ENCODE data around the gene TSHZ2.

DNA sequence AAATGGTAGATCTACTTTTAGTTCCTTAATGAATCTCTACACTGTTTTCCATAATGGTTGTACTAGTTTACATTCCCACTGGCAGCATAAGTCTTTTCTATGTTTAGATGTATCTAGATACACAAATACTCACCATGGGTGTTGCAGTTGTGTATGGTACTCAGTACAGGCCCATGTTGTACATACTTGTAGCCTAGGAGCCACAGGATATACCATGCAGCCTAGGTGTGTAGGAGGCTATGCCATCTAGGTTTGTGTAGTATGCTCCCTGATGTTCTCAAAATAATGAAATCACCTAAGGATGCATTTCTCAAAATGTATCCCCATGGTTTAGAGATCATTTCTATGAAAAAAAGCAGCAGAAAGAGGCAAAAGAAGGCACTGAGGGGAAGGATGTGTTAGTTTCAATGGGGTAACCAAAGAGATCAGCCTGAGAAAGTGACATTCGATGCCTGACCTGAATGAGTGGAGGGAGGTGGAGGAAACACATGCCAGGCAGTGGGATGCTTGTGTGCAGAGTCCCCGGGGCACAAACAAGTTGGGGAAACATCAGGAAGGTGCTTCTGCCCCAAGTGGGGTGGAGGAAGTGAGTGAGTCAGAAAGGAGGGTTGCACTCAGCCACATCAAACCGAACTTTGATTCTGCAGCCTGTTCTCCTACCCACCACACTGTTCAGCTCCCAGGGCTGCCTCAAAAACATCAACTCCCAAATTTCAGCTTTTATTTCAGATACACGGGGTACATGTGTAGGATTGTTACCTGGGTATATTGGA is 430.3 kb downstream of the TSHZ2 start:
- TF ChIP-seq, protein P1, sequence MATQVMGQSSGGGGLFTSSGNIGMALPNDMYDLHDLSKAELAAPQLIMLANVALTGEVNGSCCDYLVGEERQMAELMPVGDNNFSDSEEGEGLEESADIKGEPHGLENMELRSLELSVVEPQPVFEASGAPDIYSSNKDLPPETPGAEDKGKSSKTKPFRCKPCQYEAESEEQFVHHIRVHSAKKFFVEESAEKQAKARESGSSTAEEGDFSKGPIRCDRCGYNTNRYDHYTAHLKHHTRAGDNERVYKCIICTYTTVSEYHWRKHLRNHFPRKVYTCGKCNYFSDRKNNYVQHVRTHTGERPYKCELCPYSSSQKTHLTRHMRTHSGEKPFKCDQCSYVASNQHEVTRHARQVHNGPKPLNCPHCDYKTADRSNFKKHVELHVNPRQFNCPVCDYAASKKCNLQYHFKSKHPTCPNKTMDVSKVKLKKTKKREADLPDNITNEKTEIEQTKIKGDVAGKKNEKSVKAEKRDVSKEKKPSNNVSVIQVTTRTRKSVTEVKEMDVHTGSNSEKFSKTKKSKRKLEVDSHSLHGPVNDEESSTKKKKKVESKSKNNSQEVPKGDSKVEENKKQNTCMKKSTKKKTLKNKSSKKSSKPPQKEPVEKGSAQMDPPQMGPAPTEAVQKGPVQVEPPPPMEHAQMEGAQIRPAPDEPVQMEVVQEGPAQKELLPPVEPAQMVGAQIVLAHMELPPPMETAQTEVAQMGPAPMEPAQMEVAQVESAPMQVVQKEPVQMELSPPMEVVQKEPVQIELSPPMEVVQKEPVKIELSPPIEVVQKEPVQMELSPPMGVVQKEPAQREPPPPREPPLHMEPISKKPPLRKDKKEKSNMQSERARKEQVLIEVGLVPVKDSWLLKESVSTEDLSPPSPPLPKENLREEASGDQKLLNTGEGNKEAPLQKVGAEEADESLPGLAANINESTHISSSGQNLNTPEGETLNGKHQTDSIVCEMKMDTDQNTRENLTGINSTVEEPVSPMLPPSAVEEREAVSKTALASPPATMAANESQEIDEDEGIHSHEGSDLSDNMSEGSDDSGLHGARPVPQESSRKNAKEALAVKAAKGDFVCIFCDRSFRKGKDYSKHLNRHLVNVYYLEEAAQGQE (IDR thresholded peaks at IDR 0.05; ENCODE audit: low read depth) = no peak
- TF ChIP-seq CEBPB (IDR thresholded peaks at IDR 0.05) (no peak), CREB1 (IDR thresholded peaks at IDR 0.05; ENCODE audit: low read depth) (no peak), EP300 (IDR thresholded peaks at IDR 0.05; ENCODE audit: borderline replicate concordance) (no peak), ZBTB7A (IDR thresholded peaks at IDR 0.05; ENCODE audit: low read depth) (no peak), TEAD4 (IDR thresholded peaks at IDR 0.05) (no peak), YY1 (IDR thresholded peaks at IDR 0.05; ENCODE audit: low read depth) (no peak), NFIC (IDR thresholded peaks at IDR 0.05) (no peak)
- TF ChIP-seq, protein P2, sequence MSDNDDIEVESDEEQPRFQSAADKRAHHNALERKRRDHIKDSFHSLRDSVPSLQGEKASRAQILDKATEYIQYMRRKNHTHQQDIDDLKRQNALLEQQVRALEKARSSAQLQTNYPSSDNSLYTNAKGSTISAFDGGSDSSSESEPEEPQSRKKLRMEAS (IDR thresholded peaks at IDR 0.05) = no peak
- TF ChIP-seq, protein P3, sequence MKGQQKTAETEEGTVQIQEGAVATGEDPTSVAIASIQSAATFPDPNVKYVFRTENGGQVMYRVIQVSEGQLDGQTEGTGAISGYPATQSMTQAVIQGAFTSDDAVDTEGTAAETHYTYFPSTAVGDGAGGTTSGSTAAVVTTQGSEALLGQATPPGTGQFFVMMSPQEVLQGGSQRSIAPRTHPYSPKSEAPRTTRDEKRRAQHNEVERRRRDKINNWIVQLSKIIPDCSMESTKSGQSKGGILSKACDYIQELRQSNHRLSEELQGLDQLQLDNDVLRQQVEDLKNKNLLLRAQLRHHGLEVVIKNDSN (IDR thresholded peaks at IDR 0.05) = no peak

Measured in Ishikawa (cell line).